Mesodermal cell (in vitro differentiated cells): ENCODE measurements around the gene CELSR1.
"Not testable (repeated sequence)": the region's sequence is repeated elsewhere in the genome, so short reads cannot be mapped to it uniquely, and the experiment has no call there.

Source experiments
- H3K27ac ChIP-seq: 2 replicates; pipeline ENCODE4 v1.7.0; 2013; ENCODE audit warnings: mild to moderate bottlenecking, low read depth, low read length, moderate library complexity; ENCODE audit not compliant: severe bottlenecking
- H3K36me3 ChIP-seq: 2 replicates; pipeline ENCODE4 v1.7.1; 2013; ENCODE audit warnings: mild to moderate bottlenecking, low read length, moderate library complexity; ENCODE audit not compliant: control insufficient read depth, insufficient read depth
- H3K4me1 ChIP-seq: one replicate; pipeline ENCODE4 v1.7.1; 2013; ENCODE audit warnings: mild to moderate bottlenecking, low read length; ENCODE audit not compliant: insufficient read depth, control insufficient read depth, poor library complexity, severe bottlenecking
- H3K4me3 ChIP-seq: 2 replicates; pipeline ENCODE4 v1.7.0; 2013; ENCODE audit warnings: low read length, control low read depth, mild to moderate bottlenecking; ENCODE audit not compliant: insufficient read depth, poor library complexity, severe bottlenecking; ENCODE audit errors: extremely low read depth
- H3K9me3 ChIP-seq: 2 replicates; pipeline ENCODE4 v1.7.1; 2013; ENCODE audit warnings: mild to moderate bottlenecking, low read length, moderate library complexity; ENCODE audit not compliant: control insufficient read depth
- WGBS, 2 experiments: methylation state at CpG; one replicate each; pipeline ENCODE4 v1.1.5; 2013; ENCODE audit warnings: missing lambda C conversion rate in 2 of 2; ENCODE audit not compliant: insufficient coverage in 2 of 2; 5-methylcytosine and 5-hydroxymethylcytosine counted together

Gene CELSR1

DNA sequence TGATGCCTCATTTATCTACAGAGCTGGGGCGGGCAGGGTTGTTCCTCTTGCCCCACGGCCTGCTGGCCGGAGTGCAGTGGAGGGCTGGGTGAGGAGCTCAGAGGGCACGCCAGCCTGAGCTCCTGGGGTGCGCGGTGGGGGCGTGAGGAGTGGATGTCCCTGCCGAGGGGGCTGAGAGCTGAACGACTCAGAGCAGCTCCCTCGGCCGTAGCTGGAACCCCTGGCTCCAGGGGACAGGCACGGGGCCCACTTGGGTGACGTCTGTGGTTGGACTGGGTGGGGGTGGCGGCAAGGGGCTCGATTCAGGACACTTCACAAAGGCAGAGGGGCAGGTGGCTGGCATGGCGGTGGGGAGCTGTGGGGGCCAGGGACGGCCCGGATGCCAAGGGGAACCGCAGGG is 139.5 kb downstream of the CELSR1 start:
- Histone ChIP-seq H3K9me3 (no peaks in the 10 kb centered on the region), H3K4me1 (no peaks in the 10 kb centered on the region), H3K4me3 (no peak overlapping the region), H3K36me3 (no peaks in the 10 kb centered on the region), H3K27ac (no peak overlapping the region)
- WGBS, 2 experiments = 87 to 93% methylated on average over 3 to 17 of the region's 19 CpGs

- no peaks in the 10 kb centered on the region for H3K9me3 ChIP-seq
- 86 to 93% methylated on average over 16 to 17 of the region's 18 CpGs for WGBS, 2 experiments
- H3K4me3 ChIP-seq = no peak overlapping the region
- no peaks in the 10 kb centered on the region for H3K36me3 ChIP-seq
- H3K27ac ChIP-seq = no peak overlapping the region
- no peaks in the 10 kb centered on the region for H3K4me1 ChIP-seq
These were observed 139.9 kb downstream of the CELSR1 start for GRCh38 chr22:46397514-46397913.

- not testable (repeated sequence) for H3K4me1 ChIP-seq, H3K27ac ChIP-seq, H3K9me3 ChIP-seq, H3K4me3 ChIP-seq, H3K36me3 ChIP-seq
- WGBS, 2 experiments = 83 to 88% methylated on average over 2 to 4 of the region's 5 CpGs
These were observed 140.4 kb downstream of the CELSR1 start for GRCh38 chr22:46397049-46397448.

DNA sequence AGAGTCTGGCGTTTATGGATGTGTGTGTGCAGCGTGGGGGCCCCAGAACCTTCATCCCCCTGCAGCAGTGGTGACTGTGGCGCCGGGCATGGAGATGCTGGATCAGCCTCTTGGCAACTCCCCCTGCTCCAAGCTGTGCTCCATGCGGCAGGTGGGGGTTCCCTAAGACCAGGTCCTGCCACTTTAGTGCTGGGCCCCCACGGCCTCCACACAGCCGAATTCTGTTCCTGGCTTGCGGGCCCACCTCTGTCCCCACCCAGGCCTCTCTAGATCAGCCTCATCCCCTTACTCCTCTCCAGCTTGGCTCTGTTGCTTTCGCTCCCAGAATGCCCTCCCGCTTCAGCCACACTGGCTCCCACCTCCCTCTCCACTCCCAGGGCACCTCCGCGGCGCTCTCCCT is 142.3 kb downstream of the CELSR1 start:
- no peak overlapping the region for H3K4me3 ChIP-seq
- peaks cover 7% of the 10 kb centered on the region for H3K4me1 ChIP-seq
- H3K27ac ChIP-seq = no peak overlapping the region
- no peaks in the 10 kb centered on the region for H3K9me3 ChIP-seq
- WGBS, 2 experiments = 91 to 98% methylated on average over 9 to 10 of the region's 13 CpGs
- no peaks in the 10 kb centered on the region for H3K36me3 ChIP-seq

DNA sequence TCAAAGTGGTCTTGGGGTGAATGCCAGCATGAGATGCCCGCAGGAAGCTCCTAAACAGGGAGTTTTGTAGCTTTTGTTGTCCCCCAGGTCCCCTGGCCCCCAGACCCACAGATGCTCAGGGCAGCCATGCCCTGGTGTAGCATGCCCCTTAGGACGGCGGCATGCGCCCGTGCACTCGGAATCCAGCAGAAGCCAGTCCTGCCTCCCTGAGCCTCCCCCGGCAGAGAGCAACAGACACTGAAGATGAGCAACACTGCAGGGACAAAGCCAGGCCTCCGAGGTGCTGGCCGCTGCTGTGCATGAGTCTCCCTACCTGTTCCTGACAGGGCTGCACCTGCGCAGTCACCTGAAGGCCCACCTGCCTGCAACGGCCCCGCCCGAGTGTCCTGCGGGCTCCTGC is 142.8 kb downstream of the CELSR1 start:
- H3K36me3 ChIP-seq = no peaks in the 10 kb centered on the region
- H3K4me1 ChIP-seq = peaks cover 7% of the 10 kb centered on the region
- no peaks in the 10 kb centered on the region for H3K9me3 ChIP-seq
- WGBS, 2 experiments = 96 to 97% methylated on average over 14 of the region's 14 CpGs
- H3K4me3 ChIP-seq = no peak overlapping the region
- H3K27ac ChIP-seq = no peak overlapping the region

GRCh38 chr22:46393873-46394272 is 143.5 kb downstream of the CELSR1 start:
- H3K4me1 ChIP-seq = peaks cover 7% of the 10 kb centered on the region
- H3K9me3 ChIP-seq = no peaks in the 10 kb centered on the region
- no peak overlapping the region for H3K27ac ChIP-seq
- peaks cover 1% of the 10 kb centered on the region for H3K36me3 ChIP-seq
- no peak overlapping the region for H3K4me3 ChIP-seq
- WGBS, 2 experiments = 90 to 91% methylated on average over 12 to 14 of the region's 14 CpGs

DNA sequence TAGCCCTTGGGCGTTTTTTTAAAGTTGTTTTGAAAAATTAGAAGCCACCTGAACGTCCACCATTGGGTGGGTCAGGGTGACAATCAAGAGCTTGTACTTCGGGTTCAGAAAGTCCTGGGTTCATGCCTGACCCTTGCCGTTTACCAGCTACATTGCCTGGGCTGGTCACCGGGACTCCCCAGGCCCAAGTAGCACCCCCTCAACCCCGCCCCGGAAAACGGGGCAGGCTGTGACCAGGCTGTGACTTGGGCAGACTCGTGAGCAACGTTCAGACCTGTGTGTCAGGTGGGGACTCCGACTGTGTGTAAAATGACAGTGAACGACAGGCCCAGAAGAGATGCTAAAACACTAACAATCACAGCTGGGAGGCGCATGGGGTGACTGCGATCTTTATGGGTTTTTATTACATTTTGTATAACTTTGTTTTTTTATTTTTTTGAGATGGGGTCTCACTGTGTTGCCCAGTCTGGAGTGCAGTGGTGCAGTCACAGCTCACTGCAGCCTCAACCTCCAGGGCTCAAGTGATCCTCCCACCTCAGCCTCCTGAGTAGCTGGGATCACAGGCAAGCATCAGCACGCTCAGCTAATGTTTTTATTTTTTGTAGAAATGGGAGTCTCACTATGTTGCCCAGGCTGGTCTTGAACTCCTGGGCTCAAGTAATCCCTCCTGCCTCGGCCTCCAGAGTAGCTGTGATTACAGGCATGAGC is 145.1 kb downstream of the CELSR1 start:
- Histone ChIP-seq H3K27ac (no peak overlapping the region), H3K9me3 (no peaks in the 10 kb centered on the region), H3K4me3 (no peak overlapping the region), H3K36me3 (peaks cover 3% of the 10 kb centered on the region), H3K4me1 (peaks cover 7% of the 10 kb centered on the region)
- 94 to 96% methylated on average over 13 of the region's 16 CpGs for WGBS, 2 experiments

- Histone ChIP-seq H3K36me3 (peaks cover 3% of the 10 kb centered on the region), H3K9me3 (no peaks in the 10 kb centered on the region), H3K4me1 (peaks cover 7% of the 10 kb centered on the region), H3K4me3 (no peak overlapping the region), H3K27ac (no peak overlapping the region)
- WGBS, 2 experiments = 96 to 97% methylated on average over 34 to 36 of the region's 36 CpGs
These were observed 145.8 kb downstream of the CELSR1 start for GRCh38 chr22:46391486-46392136.

DNA sequence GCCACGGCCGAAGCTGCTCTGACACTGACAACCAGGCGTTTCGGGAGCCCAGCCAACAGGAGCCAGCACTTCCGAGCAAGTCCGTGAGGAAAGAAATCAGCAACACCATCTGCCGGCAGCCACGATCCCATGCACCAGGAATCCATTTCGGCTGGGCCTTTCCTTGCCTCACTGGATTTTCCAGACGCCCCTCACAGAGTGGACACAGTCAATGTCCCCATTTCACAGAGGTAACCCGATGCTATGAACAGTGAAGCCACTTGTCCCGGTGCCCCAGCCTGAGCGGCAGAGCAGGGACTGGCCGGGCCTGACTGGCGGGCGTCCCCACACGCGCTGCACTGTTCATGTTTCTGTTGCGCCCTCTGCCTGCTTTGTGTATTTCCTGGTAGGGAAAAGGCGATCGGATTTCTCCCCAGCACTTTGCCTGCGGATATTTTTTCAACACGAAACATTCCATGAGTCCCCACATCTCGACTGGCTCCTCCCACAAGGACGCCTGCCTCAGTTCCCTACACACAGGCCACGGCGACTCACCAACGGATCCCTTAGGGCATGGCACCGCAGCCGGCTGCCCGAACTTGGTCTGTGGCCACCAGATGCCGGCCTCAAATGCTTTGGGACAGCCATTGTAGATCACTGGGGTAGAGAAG is 146.6 kb downstream of the CELSR1 start:
- no peaks in the 10 kb centered on the region for H3K9me3 ChIP-seq
- H3K4me1 ChIP-seq = peaks cover 7% of the 10 kb centered on the region
- peaks cover 3% of the 10 kb centered on the region for H3K36me3 ChIP-seq
- 87 to 89% methylated on average over 29 to 30 of the region's 32 CpGs for WGBS, 2 experiments
- no peak overlapping the region for H3K27ac ChIP-seq
- no peak overlapping the region for H3K4me3 ChIP-seq

GRCh38 chr22:46390105-46390651 is 147.2 kb downstream of the CELSR1 start:
- 93 to 95% methylated on average over 17 to 18 of the region's 20 CpGs for WGBS, 2 experiments
- Histone ChIP-seq H3K4me3 (no peak overlapping the region), H3K27ac (no peak overlapping the region)

More at GRCh38 chr22:46390105-46390651, 147.2 kb downstream of the CELSR1 start:
- Histone ChIP-seq H3K36me3 (peaks cover 3% of the 10 kb centered on the region), H3K4me1 (peaks cover 7% of the 10 kb centered on the region), H3K9me3 (no peaks in the 10 kb centered on the region)
